GM19035 (cell line): ENCODE measurements around the gene IZUMO1.
A peak's percentile ranks its signal among the peaks of the same experiment; 100 is the strongest.
"Not testable (repeated sequence)": the region's sequence is repeated elsewhere in the genome, so short reads cannot be mapped to it uniquely, and the experiment has no call there.

Source experiments
- ATAC-seq: cut with Tn5 transposase; IDR thresholded peaks from one replicate; pipeline ENCODE4 v1.9.1; 2021; ENCODE audit not compliant: unreplicated experiment

The IZUMO1 gene

GRCh38 chr19:48746738-48747575 lies at the start of gene IZUMO1:
Gene IZUMO1 (minus strand): TSS chr19:48746909. CDS start chr19:48745859, 1,050 bp downstream.
- ATAC-seq: no peak

DNA sequence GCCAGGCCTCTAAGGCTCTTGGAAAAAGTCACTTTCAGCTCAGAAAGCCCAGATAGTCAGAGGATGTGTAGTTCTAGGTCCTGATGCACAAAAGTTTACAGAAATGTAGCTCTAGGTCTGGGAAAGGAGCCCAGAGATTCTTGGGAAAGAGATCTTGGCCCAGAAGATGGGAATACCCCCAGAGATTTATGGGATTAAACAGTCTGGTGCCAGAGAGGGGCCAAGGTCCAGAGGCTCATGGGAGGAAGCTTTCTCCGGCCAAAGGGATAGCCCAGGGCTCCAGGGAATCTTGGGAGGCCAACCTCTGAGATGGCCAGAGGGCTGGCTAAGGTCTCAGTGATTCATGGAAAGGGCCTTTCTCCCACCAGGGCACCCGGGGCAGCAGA lies 49.0 kb upstream of the IZUMO1 start:
- no peak for ATAC-seq

DNA sequence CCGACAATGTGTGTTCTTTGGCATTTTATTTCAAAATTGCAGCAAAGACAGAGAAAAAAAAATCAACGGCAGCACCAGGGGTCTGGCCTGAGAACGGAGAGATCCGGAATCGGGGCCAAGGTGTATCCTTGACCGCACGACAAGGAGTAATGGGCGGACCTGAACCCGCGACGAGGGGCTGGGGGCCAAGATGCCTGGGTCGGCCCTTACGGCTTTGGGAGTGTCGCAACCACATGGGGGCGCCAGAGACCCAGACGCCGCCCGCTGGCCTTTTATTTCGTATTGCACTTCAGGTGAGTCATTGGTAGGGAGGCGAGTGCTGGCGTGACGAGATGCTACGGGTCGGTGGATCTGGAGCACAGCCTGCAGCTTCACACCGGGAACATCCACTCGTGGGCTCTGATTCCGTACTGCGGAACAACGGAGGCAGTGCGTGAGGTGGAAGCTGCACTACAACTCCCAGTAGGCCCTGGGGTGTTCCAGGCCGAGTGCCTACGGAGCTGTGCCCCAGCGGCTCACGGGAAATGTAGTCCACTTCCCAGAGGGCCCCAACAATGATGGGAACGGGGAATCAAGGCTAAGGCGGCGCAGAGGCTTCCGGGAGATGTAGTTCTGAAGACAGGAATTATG lies 48.5 kb upstream of the IZUMO1 start:
- peak; percentile 73 for ATAC-seq

GRCh38 chr19:48794291-48794690 lies 47.6 kb upstream of the IZUMO1 start:
- ATAC-seq: no peak

- no peak for ATAC-seq
These were observed 46.6 kb upstream of the IZUMO1 start for GRCh38 chr19:48793271-48793670.

- ATAC-seq: not testable (repeated sequence)
These were observed 40.6 kb upstream of the IZUMO1 start for GRCh38 chr19:48787331-48787730.

GRCh38 chr19:48786422-48786821 lies 39.7 kb upstream of the IZUMO1 start:
- not testable (repeated sequence) for ATAC-seq

DNA sequence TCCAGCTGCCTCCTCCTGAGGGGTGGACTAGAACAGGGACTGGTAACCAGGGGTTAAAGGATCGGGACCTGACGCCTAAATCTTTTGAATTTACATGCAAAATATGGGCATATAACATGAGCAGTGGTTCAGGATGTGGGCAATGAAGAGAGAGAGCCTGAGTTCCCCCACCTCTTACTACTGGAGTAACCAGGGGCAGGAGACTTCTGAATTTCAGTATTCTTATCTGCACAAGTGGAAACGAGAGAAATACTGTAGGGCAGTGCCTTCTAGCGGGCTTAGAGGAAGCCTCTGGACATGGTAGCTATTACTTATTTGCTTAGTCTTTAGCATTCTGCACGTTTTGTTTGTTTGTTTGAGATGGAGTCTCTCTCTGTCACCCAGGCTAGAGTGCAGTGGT lies 37.8 kb upstream of the IZUMO1 start:
- no peak for ATAC-seq

- ATAC-seq: no peak
These were observed 34.1 kb upstream of the IZUMO1 start for GRCh38 chr19:48780631-48781391.

GRCh38 chr19:48779636-48780035 lies 32.9 kb upstream of the IZUMO1 start:
- no peak for ATAC-seq

GRCh38 chr19:48777720-48778119 lies 31.0 kb upstream of the IZUMO1 start:
- ATAC-seq: no peak

DNA sequence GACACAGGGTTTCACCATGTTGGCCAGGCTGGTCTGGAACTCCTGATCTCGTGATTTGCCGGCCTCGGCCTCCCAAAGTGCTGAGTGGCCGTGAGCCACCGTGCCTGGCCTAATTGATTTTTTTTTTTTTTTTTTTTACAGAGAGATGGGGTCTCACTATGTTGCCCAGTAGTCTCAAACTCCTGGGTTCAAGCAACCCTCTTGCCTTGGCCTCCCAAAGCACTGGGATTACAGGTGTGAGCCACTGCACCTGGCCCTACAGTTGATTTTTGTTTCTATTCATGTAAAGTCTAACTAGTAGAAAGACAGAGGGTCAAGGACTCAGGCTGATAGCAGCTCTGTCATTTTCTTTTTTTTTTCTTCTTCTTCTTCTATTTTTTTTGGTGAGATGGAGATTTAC lies 30.4 kb upstream of the IZUMO1 start:
- no peak for ATAC-seq

- no peak for ATAC-seq
These were observed 25.8 kb upstream of the IZUMO1 start for GRCh38 chr19:48772503-48772953.

DNA sequence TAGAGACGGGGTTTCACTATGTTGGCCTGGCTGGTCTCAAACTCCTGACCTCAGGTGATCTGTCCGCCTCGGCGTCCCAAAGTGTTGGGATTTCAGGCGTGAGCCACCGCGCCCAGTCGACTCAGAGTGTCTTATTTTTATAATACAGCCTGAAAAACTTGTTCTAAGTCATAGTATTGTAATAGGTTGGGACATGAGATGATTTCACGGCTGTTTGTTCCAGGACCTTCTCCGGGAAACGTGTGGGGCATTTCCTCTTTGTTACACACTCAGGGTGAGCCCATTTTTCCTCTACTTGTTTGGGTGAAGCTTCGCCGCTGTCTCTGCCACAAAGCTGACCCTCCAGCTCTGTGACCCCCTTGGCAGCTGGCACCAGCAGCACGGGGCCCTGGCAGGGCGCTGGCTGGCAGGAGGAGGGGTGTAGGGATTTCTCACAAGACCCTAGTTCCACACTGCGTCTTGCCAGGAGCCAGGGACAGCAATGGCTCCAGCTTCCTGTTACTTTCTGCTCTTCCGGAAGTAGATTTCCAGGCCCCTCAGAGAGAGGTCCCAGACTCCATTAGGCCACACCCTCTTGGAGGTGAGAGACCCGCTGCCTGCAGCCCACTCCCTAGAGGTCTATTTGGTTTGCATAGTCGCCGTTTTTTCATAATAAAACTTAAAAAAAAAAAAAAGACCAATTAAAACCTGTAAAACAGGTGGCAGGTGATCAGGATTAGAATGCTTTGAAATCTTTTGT lies 24.2 kb upstream of the IZUMO1 start:
- ATAC-seq: no peak

- ATAC-seq: no peak
These were observed 23.6 kb upstream of the IZUMO1 start for GRCh38 chr19:48770266-48770665.

GRCh38 chr19:48768994-48769713 lies 22.4 kb upstream of the IZUMO1 start:
- no peak for ATAC-seq

GRCh38 chr19:48768171-48768753 lies 21.6 kb upstream of the IZUMO1 start:
- ATAC-seq: not testable (repeated sequence)

GRCh38 chr19:48765816-48766215 lies 19.1 kb upstream of the IZUMO1 start:
- ATAC-seq: not testable (repeated sequence)

GRCh38 chr19:48760504-48761205 lies 13.9 kb upstream of the IZUMO1 start:
- ATAC-seq: no peak
